OCI-LY7 (cell line): ENCODE measurements around the gene C1orf50.

Source experiments
- CTCF ChIP-seq: fragments of 200-600 bp; sonication (generic); conservative IDR thresholded peaks from 2 replicates; pipeline ENCODE4 v1.5.1; 2014; ENCODE audit warnings: mild to moderate bottlenecking, antibody characterized with exemption, low read length, moderate library complexity, mixed read lengths
- EZH2phosphoT487 ChIP-seq: fragments of 200-600 bp; sonication (generic); IDR thresholded peaks from 2 replicates; pipeline ENCODE4 v1.6.1; 2018; ENCODE audit warnings: low read depth, borderline replicate concordance, mild to moderate bottlenecking, mixed run types, antibody characterized with exemption, low read length, moderate library complexity, mixed read lengths

GRCh38 chr1:42777852-42778251 is 10.8 kb downstream of the C1orf50 start:
- TF ChIP-seq CTCF (peak; percentile 87), EZH2phosphoT487 (no peak)
